Stimulated activated CD4-positive, alpha-beta T cell treated with anti-CD3 and anti-CD28 coated beads, Interleukin-1b, Interleukin-23, amount 100 ng/mL, for 48 hours (primary cell): ENCODE results near the gene HUNK.
"Not testable (repeated sequence)": the region's sequence is repeated elsewhere in the genome, so short reads cannot be mapped to it uniquely, and the experiment has no call there.

ENCODE experiments used
- DNase-seq: peaks from one replicate; pipeline ENCODE4 v3.0.0-alpha.2; 2020

HUNK gene

GRCh38 chr21:31924548-31924947, 51.7 kb downstream of the HUNK start:
- DNase-seq: no peak

- no peak for DNase-seq
Measured at GRCh38 chr21:31926498-31926897, 53.7 kb downstream of the HUNK start.

DNA sequence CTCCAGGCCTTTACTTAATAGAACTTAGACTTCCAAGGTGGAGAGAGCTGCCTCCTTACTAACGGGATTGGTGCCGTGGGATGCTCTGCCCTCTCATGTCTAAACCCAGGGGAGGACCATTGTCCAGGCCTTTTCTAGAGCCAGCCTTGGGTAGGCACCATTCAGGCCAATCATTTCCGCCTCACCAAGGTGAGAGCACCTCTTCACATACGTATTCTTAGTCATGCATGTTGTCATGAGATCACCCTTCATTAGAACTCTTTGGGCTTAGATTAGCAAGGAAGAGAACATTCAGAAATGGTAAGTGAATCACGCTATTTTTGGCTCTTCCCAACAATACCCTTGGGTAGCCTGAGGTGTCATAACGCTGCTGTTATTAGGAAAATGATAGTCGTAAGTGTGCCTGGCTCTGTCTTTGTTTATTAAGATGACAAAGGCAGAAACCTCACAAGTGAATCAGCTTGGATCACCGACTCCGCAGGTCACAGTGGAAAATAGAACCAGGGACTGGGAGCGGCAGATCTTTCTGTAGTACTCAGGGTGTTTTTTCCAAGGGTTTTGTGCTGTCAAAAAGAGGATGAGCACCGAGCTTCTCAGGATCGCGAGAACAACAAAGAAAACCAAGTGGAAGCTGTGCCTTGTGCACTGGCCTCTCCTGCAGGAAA, 55.0 kb downstream of the HUNK start:
- DNase-seq: no peak

- no peak for DNase-seq
Measured at GRCh38 chr21:31928656-31929055, 55.8 kb downstream of the HUNK start.

- DNase-seq: no peak
Measured at GRCh38 chr21:31929548-31929947, 56.7 kb downstream of the HUNK start.

DNA sequence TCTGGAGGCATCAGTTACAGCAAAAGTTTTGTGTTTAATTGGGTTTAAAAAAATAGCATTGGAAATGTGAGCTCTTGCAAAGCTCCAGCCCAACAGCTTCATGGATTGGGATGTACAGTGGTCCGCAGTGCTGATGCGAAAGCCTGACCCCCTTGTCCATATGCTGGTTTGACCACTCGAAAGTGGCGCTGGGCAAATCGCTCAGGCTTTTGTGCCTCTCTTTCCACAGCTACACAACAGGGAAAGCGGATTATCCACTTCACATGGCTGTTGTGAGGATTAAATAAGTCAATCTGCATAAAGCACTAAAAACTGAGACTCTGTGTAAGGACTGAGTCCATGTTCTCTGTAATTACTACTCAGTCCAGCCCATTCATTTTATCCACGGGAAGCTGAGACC, 57.2 kb downstream of the HUNK start:
- no peak for DNase-seq

GRCh38 chr21:31931644-31932469, 59.0 kb downstream of the HUNK start:
- DNase-seq: no peak

GRCh38 chr21:31932470-31932764, 59.6 kb downstream of the HUNK start:
- DNase-seq: no peak

DNA sequence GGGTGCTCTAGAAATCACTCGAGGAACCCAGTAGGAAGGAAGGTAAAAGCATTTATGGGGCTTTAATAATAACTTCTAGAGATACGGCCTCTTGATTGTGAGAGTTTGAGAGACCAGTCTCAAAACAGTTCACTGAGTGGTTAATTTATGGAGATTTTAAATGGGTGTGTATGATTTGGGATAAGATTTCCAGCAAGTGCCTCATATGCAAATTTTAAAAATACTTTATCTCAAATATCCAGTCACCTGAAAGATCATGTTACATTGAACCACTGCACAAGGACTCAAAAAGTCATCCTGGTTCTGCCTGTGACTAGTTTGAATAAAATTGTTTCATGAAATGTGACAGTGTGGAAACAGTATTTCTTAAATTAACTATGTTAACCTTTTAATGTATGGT, 64.5 kb downstream of the HUNK start:
- no peak for DNase-seq

DNA sequence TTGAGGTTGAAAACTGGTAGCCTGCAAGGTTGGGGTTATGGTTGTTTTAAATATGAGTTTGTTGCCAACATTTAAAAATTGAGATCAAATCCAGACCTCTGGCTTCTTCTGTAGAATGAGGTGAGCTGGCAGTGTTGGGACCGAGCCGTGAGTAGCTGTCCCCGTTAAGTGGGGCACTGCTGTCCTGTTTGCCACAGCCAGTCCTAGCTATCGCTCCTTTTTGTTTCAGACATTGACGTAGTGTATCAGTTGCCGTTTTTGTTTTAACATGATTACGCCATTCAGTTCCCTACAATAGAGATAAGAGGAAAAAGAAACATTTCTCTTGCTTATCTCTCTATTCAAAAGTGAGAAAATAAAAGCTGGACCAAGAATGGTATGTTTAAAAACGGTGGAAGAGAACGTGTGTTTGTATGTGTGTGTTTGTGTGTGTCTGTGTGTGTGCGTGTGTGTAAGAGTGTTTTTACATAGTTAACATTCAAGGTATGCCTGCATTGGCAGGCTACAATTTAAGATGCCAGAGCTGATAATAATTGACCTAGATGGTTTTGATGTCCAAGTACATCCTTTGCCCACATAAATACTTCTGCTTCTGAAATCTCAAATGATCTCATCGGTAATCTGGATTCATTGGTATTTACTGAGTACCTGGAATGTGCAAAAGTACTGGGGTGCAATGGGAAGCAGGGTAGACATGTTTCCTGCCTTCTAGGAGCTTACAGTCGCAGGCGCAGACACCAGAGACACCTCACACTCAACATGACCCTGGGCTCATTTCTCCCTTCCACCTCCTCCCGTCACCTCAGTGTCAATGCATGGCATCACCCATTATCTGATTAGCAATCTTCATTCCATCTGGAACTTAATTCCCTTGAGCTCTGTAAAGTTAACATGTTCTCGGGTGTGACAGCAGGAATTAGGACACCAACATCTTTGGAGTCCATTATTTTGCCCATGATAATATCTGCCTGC, 65.8 kb downstream of the HUNK start:
- DNase-seq: no peak

GRCh38 chr21:31941694-31942093, 68.9 kb downstream of the HUNK start:
- DNase-seq: no peak

DNA sequence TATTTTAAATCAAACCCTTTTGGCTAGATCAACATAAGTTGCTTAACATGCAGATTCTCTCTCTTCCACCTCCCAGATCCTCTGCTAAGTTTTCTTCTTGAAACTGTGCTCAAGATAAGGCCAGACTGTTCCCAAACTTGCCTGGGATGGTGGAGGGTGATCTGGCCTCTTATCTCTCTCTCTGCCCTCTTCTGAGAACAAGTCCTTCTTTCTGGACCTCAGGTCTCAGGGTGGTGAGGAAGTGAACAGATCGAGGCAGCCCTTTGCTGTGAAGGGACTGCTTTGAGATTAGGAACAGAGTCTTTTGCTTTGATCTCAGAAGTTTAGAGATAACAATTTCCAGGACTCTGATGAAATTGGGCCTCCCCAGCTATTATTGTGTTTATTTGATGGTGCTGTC, 70.7 kb downstream of the HUNK start:
- DNase-seq: no peak

DNA sequence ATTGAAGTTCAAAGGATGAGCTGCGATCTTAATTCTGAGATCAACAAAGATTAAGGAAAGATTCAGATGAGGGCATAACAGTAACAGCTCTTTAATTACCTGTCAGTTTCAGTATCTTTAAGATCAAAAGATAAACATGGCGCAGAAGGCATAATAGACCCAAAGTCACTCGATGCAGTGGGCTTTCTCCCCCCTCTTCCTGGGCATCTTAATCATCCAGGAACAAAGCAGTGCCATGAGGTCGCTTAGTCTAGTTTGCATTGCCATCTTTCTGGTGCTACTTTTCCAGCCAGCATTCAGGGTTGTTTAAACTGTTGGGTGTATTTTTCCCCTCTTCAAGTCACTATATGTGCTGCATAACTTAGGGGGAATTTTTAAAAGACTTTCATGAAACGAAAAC, 72.3 kb downstream of the HUNK start:
- DNase-seq: no peak

DNA sequence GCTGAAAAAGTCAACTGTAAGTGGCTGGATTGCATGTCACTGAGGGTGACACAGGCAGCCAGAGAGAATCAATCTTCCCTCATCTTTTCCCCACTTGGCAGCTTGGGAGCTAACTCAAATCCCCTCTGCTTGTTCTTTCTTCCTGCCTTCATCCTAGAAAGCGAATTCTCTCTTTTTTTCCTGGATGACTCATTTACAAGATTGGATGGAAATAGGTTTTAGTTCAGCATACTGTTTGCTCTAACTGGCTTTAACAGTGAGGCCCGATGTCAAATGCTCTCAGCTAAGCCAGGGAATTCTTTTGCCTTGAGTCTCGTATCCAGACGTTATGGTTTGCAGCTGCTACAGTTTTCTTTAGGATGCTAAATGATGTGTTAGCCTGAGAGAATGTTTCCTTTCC, 72.7 kb downstream of the HUNK start:
- no peak for DNase-seq

- DNase-seq: no peak
Measured at GRCh38 chr21:31946231-31946630, 73.4 kb downstream of the HUNK start.

DNA sequence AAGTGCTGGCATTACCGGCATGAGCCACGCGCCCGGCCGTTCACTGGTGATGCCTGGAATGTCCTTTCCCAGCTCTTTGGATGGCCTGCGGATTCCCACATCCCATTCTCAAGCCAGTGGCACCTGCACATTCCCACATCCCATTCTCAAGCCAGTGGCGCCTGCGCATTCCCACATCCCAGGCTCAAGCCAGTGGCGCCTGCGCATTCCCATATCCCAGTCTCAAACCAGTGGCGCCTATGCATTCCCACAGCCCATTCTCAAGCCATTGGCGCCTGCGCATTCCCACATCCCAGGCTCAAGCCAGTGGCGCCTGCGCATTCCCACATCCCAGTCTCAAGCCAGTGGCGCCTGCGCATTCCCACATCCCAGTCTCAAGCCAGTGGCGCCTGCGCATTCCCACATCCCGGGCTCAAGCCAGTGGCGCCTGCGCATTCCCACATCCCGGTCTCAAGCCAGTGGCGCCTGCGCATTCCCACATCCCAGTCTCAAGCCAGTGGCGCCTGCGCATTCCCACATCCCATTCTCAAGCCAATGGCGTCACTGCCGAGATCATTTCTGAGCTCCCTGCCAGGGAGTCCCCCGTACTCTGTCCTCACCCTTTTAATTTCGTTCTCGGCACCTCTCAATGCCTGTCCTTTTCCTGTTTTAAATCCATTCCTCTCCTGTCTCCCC, 74.2 kb downstream of the HUNK start:
- not testable (repeated sequence) for DNase-seq

DNA sequence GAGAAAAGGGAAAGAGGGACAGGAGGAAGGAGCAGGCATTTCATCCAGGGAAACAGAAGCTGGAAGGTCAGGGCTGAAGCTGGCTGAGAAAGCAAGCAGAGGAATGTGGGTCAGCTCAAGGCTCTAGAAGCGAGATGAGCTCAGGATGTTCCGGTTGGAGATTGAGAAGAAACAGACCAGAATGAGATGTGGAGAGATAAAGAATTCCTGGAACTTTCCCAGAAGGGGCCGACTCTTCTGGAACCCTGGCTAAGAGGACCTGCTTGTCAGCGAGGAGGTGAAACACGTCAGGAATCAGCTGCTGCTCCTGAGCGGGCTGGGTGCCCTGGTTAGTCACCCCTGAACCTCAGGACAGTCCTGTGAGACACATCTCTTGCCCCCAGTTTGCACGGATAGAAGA, 75.9 kb downstream of the HUNK start:
- DNase-seq: no peak

DNA sequence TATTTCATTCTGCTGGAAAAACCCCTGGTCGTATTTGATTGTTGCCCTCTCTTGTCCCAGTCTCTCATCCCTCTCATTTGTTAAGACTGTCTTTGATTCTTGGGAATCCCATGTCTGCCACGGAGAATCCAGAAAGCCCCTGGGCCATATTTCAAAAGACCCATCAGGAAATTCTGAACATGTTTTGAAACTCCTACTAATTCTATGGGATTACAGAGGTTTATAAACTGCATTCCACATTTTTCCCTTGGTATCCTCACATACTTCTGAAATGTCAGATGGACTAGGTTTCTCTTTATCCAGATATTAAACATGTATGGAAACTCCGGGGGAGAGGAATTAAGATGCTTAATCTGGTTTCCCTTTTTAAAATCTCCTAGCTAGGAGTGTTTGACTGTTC, 80.0 kb downstream of the HUNK start:
- DNase-seq: no peak

DNA sequence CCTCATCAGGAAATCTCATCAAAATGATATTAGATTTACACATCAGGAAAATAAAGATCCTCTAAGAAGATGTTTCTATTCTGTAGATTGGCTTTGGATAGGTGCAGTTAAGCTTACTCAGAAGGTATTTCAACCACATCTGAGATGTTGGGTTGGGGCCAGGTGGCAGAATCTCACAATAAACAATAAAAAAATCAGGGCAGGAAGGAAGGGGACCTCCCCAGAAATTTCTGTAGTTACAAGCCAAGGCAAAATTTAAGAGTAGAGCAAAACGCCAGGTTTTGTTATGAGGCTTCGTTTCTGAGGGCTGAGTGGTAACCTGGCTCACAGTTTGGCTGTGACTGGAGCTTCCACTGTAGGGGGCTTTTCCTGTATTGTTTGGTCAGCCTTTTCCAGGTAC, 84.8 kb downstream of the HUNK start:
- no peak for DNase-seq

GRCh38 chr21:31959881-31960280, 87.1 kb downstream of the HUNK start:
- no peak for DNase-seq

DNA sequence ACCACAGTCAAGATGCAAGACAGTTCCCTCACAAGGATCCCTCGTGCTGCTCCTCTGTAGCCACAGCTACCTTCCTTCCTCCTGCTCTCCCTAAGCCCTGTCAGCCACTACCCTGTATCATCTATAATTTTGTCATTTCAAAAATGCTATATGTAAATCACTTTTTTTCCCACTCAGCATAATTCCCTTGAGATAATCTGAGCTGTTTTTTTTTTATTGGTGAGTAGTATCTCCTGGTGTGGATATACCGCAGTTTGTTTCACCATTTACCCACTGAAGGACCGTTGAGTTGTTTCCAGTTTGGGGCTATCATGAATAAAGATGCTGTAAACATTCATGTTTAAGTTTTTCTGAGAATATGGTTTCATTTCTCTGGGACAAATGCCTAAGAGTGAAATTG, 88.2 kb downstream of the HUNK start:
- DNase-seq: no peak

GRCh38 chr21:31961704-31962103, 88.9 kb downstream of the HUNK start:
- no peak for DNase-seq

GRCh38 chr21:31964692-31965091, 91.9 kb downstream of the HUNK start:
- no peak for DNase-seq
